OCI-LY3 (cell line): ENCODE measurements around the gene UPF1.
"Not testable (repeated sequence)": the region's sequence is repeated elsewhere in the genome, so short reads cannot be mapped to it uniquely, and the experiment has no call there.

ENCODE experiments used
- H2AFZ ChIP-seq: fragments of 200-600, 300-600 bp; shearing (Covaris generic); 2 replicates; pipeline ENCODE4 v1.6.0; 2014; ENCODE audit warnings: antibody characterized with exemption, low read depth, low read length
- H3K27ac ChIP-seq: fragments of 200-600, 300-600 bp; sonication (generic); 2 replicates; pipeline ENCODE4 v1.5.1; 2014; ENCODE audit warnings: mild to moderate bottlenecking, low read length, moderate library complexity, mixed read lengths
- H3K27me3 ChIP-seq: fragments of 200-600, 300-600 bp; sonication (generic); 2 replicates; pipeline ENCODE4 v1.6.1; 2014; ENCODE audit warnings: low read depth, low read length, mixed read lengths
- H3K36me3 ChIP-seq: fragments of 200-600, 300-600 bp; sonication (generic); replicated peaks from 2 replicates; pipeline ENCODE3; 2014; ENCODE audit warnings: low read depth, low read length, mixed read lengths
- H3K4me1 ChIP-seq: fragments of 300-600, 200-600 bp; sonication (generic); 2 replicates; pipeline ENCODE4 v1.6.1; 2014; ENCODE audit warnings: low read length, mixed read lengths
- H3K4me2 ChIP-seq: fragments of 200-600, 300-600 bp; sonication (generic); 2 replicates; pipeline ENCODE4 v1.6.1; 2014; ENCODE audit warnings: low read length, mixed read lengths
- H3K4me3 ChIP-seq: fragments of 300-600, 200-600 bp; sonication (generic); 2 replicates; pipeline ENCODE4 v1.5.1; 2014; ENCODE audit warnings: antibody characterized with exemption, mild to moderate bottlenecking, low read length, moderate library complexity
- H3K79me2 ChIP-seq: fragments of 300-600, 200-600 bp; shearing (Covaris generic); 2 replicates; pipeline ENCODE4 v1.6.1; 2014; ENCODE audit warnings: mild to moderate bottlenecking, low read length, mixed read lengths
- H3K9ac ChIP-seq: fragments of 300-600, 200-600 bp; shearing (Covaris generic); 2 replicates; pipeline ENCODE4 v1.6.0; 2014; ENCODE audit warnings: mild to moderate bottlenecking, low read length, moderate library complexity
- H3K9me3 ChIP-seq: fragments of 200-600, 300-600 bp; shearing (Covaris generic); 2 replicates; pipeline ENCODE4 v1.6.1; 2014; ENCODE audit warnings: low read length, mixed read lengths; ENCODE audit not compliant: insufficient read depth
- H4K20me1 ChIP-seq: fragments of 200-600, 300-600 bp; sonication (generic); 2 replicates; pipeline ENCODE4 v1.6.1; 2016; ENCODE audit warnings: low read length, mixed read lengths; ENCODE audit not compliant: insufficient read depth
- CTCF ChIP-seq: fragments of 200-600, 300-600 bp; sonication (generic); IDR thresholded peaks from 2 replicates; pipeline ENCODE4 v1.5.1; 2014; ENCODE audit warnings: antibody characterized with exemption, low read length, low read depth
- EZH2phosphoT487 ChIP-seq: fragments of 200-600 bp; shearing (Covaris generic); IDR thresholded peaks from 2 replicates; pipeline ENCODE4 v1.6.1; 2018; ENCODE audit warnings: antibody characterized with exemption, mixed run types, low read depth

UPF1 gene

DNA sequence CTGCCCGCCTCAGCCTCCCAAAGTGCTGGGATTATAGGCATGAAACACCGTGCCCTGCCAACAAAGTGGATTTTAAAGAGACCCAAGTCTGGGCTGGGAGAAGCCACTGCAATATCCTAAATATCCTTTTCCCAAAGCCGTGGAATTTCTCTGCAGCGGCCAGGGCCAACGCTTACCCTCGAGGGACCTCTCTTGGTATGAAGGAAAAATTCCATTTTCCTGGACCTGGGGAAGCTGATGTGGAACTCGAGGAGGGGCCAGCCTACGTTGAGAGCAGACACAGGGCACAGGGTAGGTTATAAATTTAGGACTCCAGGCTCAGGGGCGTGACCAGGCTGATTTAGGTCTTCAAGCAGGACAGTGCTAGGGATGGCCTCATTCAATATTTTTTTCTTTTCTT lies 17.7 kb upstream of the UPF1 start:
- no peak overlapping the region for H2AFZ ChIP-seq
- H3K4me2 ChIP-seq, result no peak overlapping the region
- no peak overlapping the region for H3K9ac ChIP-seq
- H4K20me1 ChIP-seq, result no peaks in the 10 kb centered on the region
- no peaks in the 10 kb centered on the region for H3K27me3 ChIP-seq
- no peak overlapping the region for H3K4me3 ChIP-seq
- TF ChIP-seq EZH2phosphoT487, result no peak
- TF ChIP-seq CTCF, result no peak
- no peaks in the 10 kb centered on the region for H3K79me2 ChIP-seq
- H3K4me1 ChIP-seq, result no peaks in the 10 kb centered on the region
- no peaks in the 10 kb centered on the region for H3K9me3 ChIP-seq
- no peak overlapping the region for H3K27ac ChIP-seq
- no peaks in the 10 kb centered on the region for H3K36me3 ChIP-seq

- no peaks in the 10 kb centered on the region for H3K79me2 ChIP-seq
Measured at GRCh38 chr19:18815673-18816072, 16.1 kb upstream of the UPF1 start.

GRCh38 chr19:18816645-18817044 lies 15.1 kb upstream of the UPF1 start:
- H2AFZ ChIP-seq, H3K9ac ChIP-seq, H3K27ac ChIP-seq, H3K4me1 ChIP-seq, H3K4me2 ChIP-seq, H3K36me3 ChIP-seq, H3K79me2 ChIP-seq, H4K20me1 ChIP-seq, H3K9me3 ChIP-seq, H3K27me3 ChIP-seq, H3K4me3 ChIP-seq: not testable (repeated sequence)

More at GRCh38 chr19:18815673-18816072, 16.1 kb upstream of the UPF1 start:
- Histone ChIP-seq H3K9ac (no peak overlapping the region), H3K4me1 (no peaks in the 10 kb centered on the region), H3K27ac (no peak overlapping the region), H3K36me3 (no peaks in the 10 kb centered on the region), H3K4me2 (no peak overlapping the region), H3K27me3 (no peaks in the 10 kb centered on the region), H3K4me3 (no peak overlapping the region), H3K9me3 (no peaks in the 10 kb centered on the region), H2AFZ (no peak overlapping the region), H4K20me1 (no peaks in the 10 kb centered on the region)
- no peak for TF ChIP-seq CTCF
- TF ChIP-seq EZH2phosphoT487, result no peak

- H3K9me3 ChIP-seq, result no peaks in the 10 kb centered on the region
- no peaks in the 10 kb centered on the region for H3K36me3 ChIP-seq
- H3K4me2 ChIP-seq, result no peak overlapping the region
- H3K79me2 ChIP-seq, result no peaks in the 10 kb centered on the region
- no peaks in the 10 kb centered on the region for H4K20me1 ChIP-seq
- H3K4me3 ChIP-seq, result no peak overlapping the region
- H3K27me3 ChIP-seq, result no peaks in the 10 kb centered on the region
- H3K9ac ChIP-seq, result no peak overlapping the region
- H3K27ac ChIP-seq, result no peak overlapping the region
- TF ChIP-seq CTCF (no peak), EZH2phosphoT487 (no peak)
- H2AFZ ChIP-seq, result no peak overlapping the region
- H3K4me1 ChIP-seq, result no peaks in the 10 kb centered on the region
Measured at GRCh38 chr19:18817574-18817973, 14.2 kb upstream of the UPF1 start.

GRCh38 chr19:18828786-18829185 lies 3.0 kb upstream of the UPF1 start:
- Histone ChIP-seq H3K9ac (no peak overlapping the region), H3K4me1 (peaks cover 6% of the 10 kb centered on the region), H3K4me3 (no peak overlapping the region), H3K36me3 (peaks cover 8% of the 10 kb centered on the region), H3K27ac (no peak overlapping the region), H4K20me1 (peaks cover 15% of the 10 kb centered on the region), H2AFZ (no peak overlapping the region), H3K9me3 (peaks cover 8% of the 10 kb centered on the region; the same call in 1 of the 2 replicates), H3K79me2 (peaks cover 20% of the 10 kb centered on the region), H3K4me2 (no peak overlapping the region), H3K27me3 (no peaks in the 10 kb centered on the region; the same call in 1 of the 2 replicates)
- no peak for TF ChIP-seq EZH2phosphoT487
